H1 (cell line): ENCODE measurements around the gene ASAP3. TPM values are rescaled to one million over a fixed set of nuclear protein-coding genes. Genes with fewer than 3 reads are reported as not detected.

ENCODE experiments used
- CTCF ChIA-PET: fragments of 300-600 bp; sonication (Branson Sonifier 250); formaldehyde crosslinking; loops from one replicate; lab custom pipeline; 2021; ENCODE audit not compliant: partially characterized antibody; lab: Charles Lee
- POLR2A ChIA-PET: fragments of 300-600 bp; sonication (Branson Sonifier 250); formaldehyde crosslinking; loops from one replicate; lab custom pipeline; 2021; ENCODE audit warnings: inconsistent platforms; ENCODE audit not compliant: partially characterized antibody; lab: Charles Lee
- DNase-seq, 2 experiments: peaks; one replicate each; pipeline versions ENCODE4 v3.0.0 to v3.0.0-alpha.2; 2010 to 2022; ENCODE audit warnings: low spot score in 2 of 2, low read depth in 1 of 2, mixed read lengths in 1 of 2
- FAIRE-seq: peaks from 2 replicates; lab custom pipeline; 2011; peaks lifted over from hg19 to GRCh38; lab: Jason Lieb, UNC
- H2AFZ ChIP-seq: 2 replicates; pipeline ENCODE4 v1.8.1; 2012; ENCODE audit warnings: low read length, inconsistent platforms
- H2AK5ac ChIP-seq: 2 replicates; pipeline ENCODE4 v1.6.1; 2013; ENCODE audit warnings: low read depth, low read length
- H2BK120ac ChIP-seq: replicated peaks from 2 replicates; pipeline ENCODE3; 2013; ENCODE audit warnings: low read depth, low read length, inconsistent platforms
- H2BK12ac ChIP-seq: 2 replicates; pipeline ENCODE4 v1.6.1; 2013; ENCODE audit warnings: low read depth, low read length
- H2BK15ac ChIP-seq: 2 replicates; pipeline ENCODE4 v1.6.1; 2013; ENCODE audit warnings: low read length
- H2BK20ac ChIP-seq: 2 replicates; pipeline ENCODE4 v1.6.1; 2013; ENCODE audit warnings: low read length
- H2BK5ac ChIP-seq: 2 replicates; pipeline ENCODE4 v1.6.1; 2013; ENCODE audit warnings: low read depth, low read length
- H3K14ac ChIP-seq: 2 replicates; pipeline ENCODE4 v1.6.1; 2013; ENCODE audit warnings: inconsistent platforms; ENCODE audit not compliant: insufficient read length
- H3K18ac ChIP-seq: 2 replicates; pipeline ENCODE4 v1.6.1; 2013; ENCODE audit warnings: low read length; ENCODE audit errors: extremely low read depth
- H3K23ac ChIP-seq: 2 replicates; pipeline ENCODE4 v1.6.1; 2013; ENCODE audit warnings: inconsistent platforms; ENCODE audit not compliant: insufficient read length
- H3K23me2 ChIP-seq: 2 replicates; pipeline ENCODE4 v1.6.1; 2013; ENCODE audit warnings: low read depth, low read length
- H3K27ac ChIP-seq: 2 replicates; pipeline ENCODE4 v1.6.1; 2011; ENCODE audit warnings: low read depth, low read length, inconsistent platforms
- H3K27me3 ChIP-seq, 4 experiments: replicated peaks in 1 of 4; 1 replicate in 1 of 4; 2 replicates in 3 of 4; pipeline versions ENCODE4 v1.6.1 to v1.8.1; 2011 to 2013; ENCODE audit warnings: low read length in 3 of 4, mild to moderate bottlenecking in 3 of 4, inconsistent platforms in 2 of 4, mixed read lengths in 2 of 4, moderate library complexity in 1 of 4; ENCODE audit not compliant: control insufficient read depth in 3 of 4, insufficient read depth in 3 of 4; ENCODE audit errors: extremely low read depth in 1 of 4
- H3K36me3 ChIP-seq, 4 experiments: 2 replicates each; pipeline versions ENCODE4 v1.6.1 to v1.8.1; 2011 to 2013; ENCODE audit warnings: mild to moderate bottlenecking in 4 of 4, low read length in 3 of 4, moderate library complexity in 2 of 4, control low read depth in 1 of 4, inconsistent platforms in 1 of 4; ENCODE audit not compliant: insufficient read depth in 4 of 4, control insufficient read depth in 2 of 4
- H3K4ac ChIP-seq: replicated peaks from 2 replicates; pipeline ENCODE3; 2013; ENCODE audit warnings: low read length, low read depth, mixed read lengths, inconsistent platforms; ENCODE audit not compliant: insufficient read length
- H3K4me1 ChIP-seq, 4 experiments: replicated peaks in 1 of 4; 1 replicate in 1 of 4; 2 replicates in 3 of 4; pipeline versions ENCODE4 v1.6.1 to v1.8.1; 2011 to 2013; ENCODE audit warnings: low read length in 3 of 4, inconsistent platforms in 2 of 4, mixed read lengths in 1 of 4; ENCODE audit not compliant: insufficient read depth in 4 of 4, control insufficient read depth in 3 of 4
- H3K4me2 ChIP-seq, 2 experiments: 2 replicates each; pipeline versions ENCODE4 v1.6.1 to v1.8.1; 2011 to 2013; ENCODE audit warnings: low read depth in 2 of 2, low read length in 2 of 2, control low read depth in 1 of 2, inconsistent platforms in 1 of 2, mild to moderate bottlenecking in 1 of 2; ENCODE audit not compliant: insufficient read depth in 1 of 2
- H3K4me3 ChIP-seq, 4 experiments: fragments of 200-600, 300-600 bp in 1 of 4; sonication (generic), shearing (Covaris generic), sonication (Bioruptor Twin) in 1 of 4; 2 replicates each; pipeline versions ENCODE4 v1.5.1 to v1.8.1; 2011 to 2016; ENCODE audit warnings: low read length in 4 of 4, low read depth in 3 of 4, control low read depth in 2 of 4, inconsistent platforms in 2 of 4, mild to moderate bottlenecking in 2 of 4, mixed read lengths in 1 of 4, moderate library complexity in 1 of 4; ENCODE audit not compliant: insufficient read depth in 2 of 4; ENCODE audit errors: extremely low read depth in 1 of 4
- H3K56ac ChIP-seq: replicated peaks from 2 replicates; pipeline ENCODE3; 2013; ENCODE audit warnings: low read depth, mild to moderate bottlenecking, mixed read lengths, low read length, inconsistent platforms; ENCODE audit not compliant: insufficient read length
- H3K79me1 ChIP-seq: 2 replicates; pipeline ENCODE4 v1.6.1; 2013; ENCODE audit warnings: low read depth, low read length, control low read depth
- H3K79me2 ChIP-seq, 2 experiments: 2 replicates each; pipeline versions ENCODE4 v1.6.1 to v1.8.1; 2012 to 2013; ENCODE audit warnings: low read length in 2 of 2, mild to moderate bottlenecking in 2 of 2, inconsistent platforms in 1 of 2; ENCODE audit not compliant: insufficient read depth in 2 of 2, control insufficient read depth in 1 of 2
- H3K9ac ChIP-seq, 4 experiments: replicated peaks in 1 of 4; 1 replicate in 1 of 4; 2 replicates in 3 of 4; pipeline versions ENCODE4 v1.6.1 to v1.8.1; 2011 to 2013; ENCODE audit warnings: low read depth in 3 of 4, low read length in 3 of 4, control low read depth in 2 of 4, mild to moderate bottlenecking in 2 of 4, moderate library complexity in 2 of 4, inconsistent platforms in 1 of 4; ENCODE audit errors: extremely low read depth in 1 of 4
- H3K9me3 ChIP-seq, 2 experiments: 2 replicates each; pipeline versions ENCODE4 v1.6.1 to v1.8.1; 2012 to 2013; ENCODE audit warnings: mild to moderate bottlenecking in 2 of 2, moderate library complexity in 2 of 2, control low read depth in 1 of 2, inconsistent platforms in 1 of 2, low read depth in 1 of 2, low read length in 1 of 2, mixed read lengths in 1 of 2; ENCODE audit not compliant: insufficient read depth in 2 of 2
- H4K20me1 ChIP-seq, 2 experiments: replicated peaks in 1 of 2; 2 replicates each; pipeline versions ENCODE3 to v1.8.1; 2011 to 2013; ENCODE audit warnings: inconsistent platforms in 2 of 2, low read length in 2 of 2, mild to moderate bottlenecking in 1 of 2; ENCODE audit not compliant: insufficient read depth in 2 of 2, control insufficient read depth in 1 of 2
- H4K5ac ChIP-seq: 2 replicates; pipeline ENCODE4 v1.6.1; 2013; ENCODE audit warnings: low read length, low read depth, mixed read lengths, inconsistent platforms; ENCODE audit not compliant: insufficient read length
- H4K8ac ChIP-seq: 2 replicates; pipeline ENCODE4 v1.8.0; 2013; ENCODE audit warnings: mild to moderate bottlenecking, moderate library complexity, low read length, inconsistent platforms; ENCODE audit not compliant: insufficient read depth; ENCODE audit errors: extremely low read depth
- H4K91ac ChIP-seq: replicated peaks from 2 replicates; pipeline ENCODE3; 2013; ENCODE audit warnings: low read length, mixed read lengths, inconsistent platforms; ENCODE audit not compliant: insufficient read length
- BCL11A ChIP-seq, 2 experiments: IDR thresholded peaks; one replicate each; pipeline ENCODE4 v1.6.1; 2011; ENCODE audit warnings: low read depth in 2 of 2, low read length in 2 of 2, mild to moderate bottlenecking in 2 of 2
- BRCA1 ChIP-seq: IDR thresholded peaks from 2 replicates; pipeline ENCODE4 v1.6.1; 2012; ENCODE audit warnings: low read depth, low read length, improper control_type of control experiment
- CBX5 ChIP-seq: fragments of 300-800, 300-1000 bp; sonication (generic); IDR thresholded peaks from 2 replicates; pipeline ENCODE4 v1.7.1; 2016; ENCODE audit warnings: antibody characterized with exemption, low read length, low read depth
- CHD2 ChIP-seq: IDR thresholded peaks from 2 replicates; pipeline ENCODE4 v1.6.1; 2012; ENCODE audit warnings: low read length, improper control_type of control experiment
- JUND ChIP-seq: IDR thresholded peaks from 2 replicates; pipeline ENCODE4 v1.6.1; 2011; ENCODE audit warnings: mild to moderate bottlenecking, improper control_type of control experiment, low read length
- KDM1A ChIP-seq: fragments of 200-600, 300-600 bp; sonication (generic); IDR thresholded peaks from 2 replicates; pipeline ENCODE4 v1.7.1; 2016; ENCODE audit warnings: mild to moderate bottlenecking, low read length, borderline replicate concordance
- RBBP5 ChIP-seq: IDR thresholded peaks from 2 replicates; pipeline ENCODE4 v1.7.1; 2012; ENCODE audit warnings: low read depth, mild to moderate bottlenecking, inconsistent platforms, low read length, moderate library complexity, borderline replicate concordance
- RXRA ChIP-seq: IDR thresholded peaks from 2 replicates; pipeline ENCODE4 v1.6.1; 2011; ENCODE audit warnings: low read depth, mild to moderate bottlenecking, low read length, moderate library complexity; ENCODE audit not compliant: insufficient read depth
- SIN3A ChIP-seq, 2 experiments: IDR thresholded peaks in 1 of 2; conservative IDR thresholded peaks in 1 of 2; 2 replicates each; pipeline ENCODE4 v1.6.1; 2011 to 2012; ENCODE audit warnings: low read length in 2 of 2, improper control_type of control experiment in 1 of 2, low read depth in 1 of 2, mild to moderate bottlenecking in 1 of 2
- SIRT6 ChIP-seq: IDR thresholded peaks from one replicate; pipeline ENCODE4 v1.7.1; 2012; ENCODE audit warnings: low read length, inconsistent platforms
- SP2 ChIP-seq: IDR thresholded peaks from 2 replicates; pipeline ENCODE4 v1.6.1; 2012; ENCODE audit warnings: mild to moderate bottlenecking, low read length, inconsistent platforms
- TEAD4 ChIP-seq: IDR thresholded peaks from 2 replicates; pipeline ENCODE4 v1.6.1; 2012; ENCODE audit warnings: low read depth, low read length, inconsistent platforms, mixed read lengths
- WGBS, 2 experiments: shearing (Covaris generic) in 1 of 2; methylation state at CpG; one replicate each; pipeline versions ENCODE4 v1.1.6 to v1.1.7; 2013 to 2015; ENCODE audit warnings: low lambda C conversion rate in 2 of 2, mixed read lengths in 2 of 2, inconsistent platforms in 1 of 2, low coverage in 1 of 2, missing lambda C conversion rate in 1 of 2; ENCODE audit not compliant: insufficient replicate concordance in 2 of 2, insufficient coverage in 1 of 2, insufficient read length in 1 of 2; ENCODE audit errors: extremely low coverage in 1 of 2, missing lambda C conversion rate in 1 of 2; 5-methylcytosine and 5-hydroxymethylcytosine counted together
- polyA plus RNA-seq, 7 experiments: library from polyadenylated mRNA; depleted of rRNA in 3 of 7; stranded (reverse) in 5 of 7; unstranded in 2 of 7; fragments of >200 nt in 5 of 7; fragments of 200-250 nt in 2 of 7; gene quantifications; 1 replicate in 5 of 7; 2 replicates in 1 of 7; 4 replicates in 1 of 7; pipeline versions ENCODE4 v1.2.1 to v1.2.3, GENCODE V29; 2011 to 2013; ENCODE audit warnings: missing spikeins in 2 of 7, mixed read lengths in 2 of 7
- total RNA-seq: library from RNA; stranded (reverse); fragmentation: NEBNext Ultra II Directional; extraction: Animal tissue kit (Norgen Biotek cat#: 25700); gene quantifications from 2 replicates; pipeline ENCODE4 v1.2.1, GENCODE V29; 2021

Gene ASAP3
- total and polyA plus RNA-seq, 2 of the 8 experiments (the other 6 are each of a cell fraction or from before 2014, with no cell fraction given), result 53.1 to 58.0 TPM

- H3K27me3 ChIP-seq, result no peaks in the 10 kb centered on the region
- peaks cover 0 to 16% of the 10 kb centered on the region in 2 experiments; a peak in 2 of 4 replicates for H3K79me2 ChIP-seq
- DNase-seq (no peak), FAIRE-seq (no peak)
- H3K79me1 ChIP-seq, result peaks cover 15% of the 10 kb centered on the region; the same call in 1 of the 2 replicates
- H3K23ac ChIP-seq, result no peak overlapping the region
- no peak overlapping the region for H3K4me3 ChIP-seq
- H3K4me1 ChIP-seq, result peaks cover 0 to 5% (median 0%) of the 10 kb centered on the region in 4 experiments; a peak in 1 of 7 replicates
- no peak overlapping the region for H3K9ac ChIP-seq
- no peak overlapping the region for H2BK15ac ChIP-seq
- no peaks in the 10 kb centered on the region for H3K23me2 ChIP-seq
- 89% methylated on average over 12 of the region's 12 CpGs; no CpG with 5 or more reads in 1 of the 2 experiments for WGBS, 2 experiments
- peaks cover 13 to 31% of the 10 kb centered on the region in 2 experiments for H4K20me1 ChIP-seq
- no peak overlapping the region; the same call in 1 of the 2 replicates for H4K8ac ChIP-seq
- no peak overlapping the region for H3K4ac ChIP-seq
- no peak overlapping the region for H4K91ac ChIP-seq
- no peak overlapping the region for H3K56ac ChIP-seq
- no peak overlapping the region for H3K14ac ChIP-seq
- no peak overlapping the region for H2BK120ac ChIP-seq
- no peaks in the 10 kb centered on the region for H3K9me3 ChIP-seq
- ChIA-PET CTCF (interaction anchor here (0.9 to 1.4 kb wide), 6 partner anchors 10 to 29 kb away, joined by 3 to 4 read pairs (median 3); partner anchors contain the start of gene ASAP3), POLR2A (interaction anchor here (1.8 kb wide), 1 partner anchor 14 kb away, joined by 3 read pairs; the partner anchor contains the start of gene ASAP3)
- H2BK12ac ChIP-seq, result no peak overlapping the region
- H3K27ac ChIP-seq, result no peak overlapping the region
- no peaks in the 10 kb centered on the region for H3K36me3 ChIP-seq
- no peak overlapping the region for H2AK5ac ChIP-seq
- H3K18ac ChIP-seq, result no peak overlapping the region
- H4K5ac ChIP-seq, result no peak overlapping the region
- H3K4me2 ChIP-seq, result no peak overlapping the region
- H2AFZ ChIP-seq, result no peak overlapping the region
- no peak for TF ChIP-seq CBX5
- no peak for TF ChIP-seq BCL11A (IDR thresholded peaks at IDR 0.05; ENCODE audit: low read depth in 2 of 2, low read length in 2 of 2)
- TF ChIP-seq SP2, result no peak
- no peak for TF ChIP-seq BRCA1
- TF ChIP-seq KDM1A, result no peak
- no peak for TF ChIP-seq CHD2
- TF ChIP-seq SIRT6, result no peak
- TF ChIP-seq RBBP5, result no peak
- no peak for TF ChIP-seq TEAD4
- TF ChIP-seq JUND, result no peak
- TF ChIP-seq SIN3A (conservative IDR thresholded peaks at IDR 0.05 in 1 of 2, IDR thresholded peaks at IDR 0.05 in 1 of 2; ENCODE audit: low read depth in 1 of 2, low read length in 2 of 2), result no peak
- no peak for TF ChIP-seq RXRA
- no peak overlapping the region for H2BK20ac ChIP-seq
- H2BK5ac ChIP-seq, result peak overlapping the region; percentile 24; the same call in 1 of the 2 replicates
These were observed 13.5 kb downstream of the ASAP3 start for GRCh38 chr1:23470282-23471070.
